Vagina (tissue), 2 donors: ENCODE data around the gene ABCA2. TPM values are rescaled to one million over a fixed set of nuclear protein-coding genes. Genes with fewer than 3 reads are reported as not detected.
A peak's percentile ranks its signal among the peaks of the same experiment; 100 is the strongest.
"Not testable (repeated sequence)": the region's sequence is repeated elsewhere in the genome, so short reads cannot be mapped to it uniquely, and the experiment has no call there.

Experiments
- DNase-seq, 2 donors: peaks; one replicate each; pipeline ENCODE4 v3.0.0-alpha.2; 2017; ENCODE audit errors: extremely low spot score in 2 of 2
- H3K27ac ChIP-seq: fragments of 200-600 bp; sonication (generic); one replicate; pipeline ENCODE4 v1.5.1; 2019
- H3K27me3 ChIP-seq: fragments of 200-600 bp; sonication (generic); one replicate; pipeline ENCODE4 v1.5.1; 2019
- H3K36me3 ChIP-seq, 2 donors: fragments of 200-600 bp; sonication (generic); one replicate each; pipeline ENCODE4 v1.5.1; 2017 to 2019
- H3K4me1 ChIP-seq: fragments of 200-600 bp; sonication (generic); one replicate; pipeline ENCODE4 v1.5.1; 2019
- H3K4me3 ChIP-seq, 2 donors: fragments of 200-600 bp; sonication (generic); 1 replicate in 1 of 2; 2 replicates in 1 of 2; pipeline ENCODE4 v1.5.1; 2016 to 2019
- H3K9me3 ChIP-seq: fragments of 200-600 bp; sonication (generic); one replicate; pipeline ENCODE4 v1.5.1; 2019
- CTCF ChIP-seq, 3 experiments: fragments of 450-650 bp in 2 of 3; fragments of 200-600 bp in 1 of 3; sonication (generic) in 1 of 3; IDR thresholded peaks; one replicate each; pipeline ENCODE4 v1.5.1; 2017 to 2019; ENCODE audit warnings: antibody characterized with exemption in 3 of 3, mild to moderate bottlenecking in 2 of 3, moderate library complexity in 2 of 3
- POLR2A ChIP-seq, 2 donors: fragments of 450-650 bp; IDR thresholded peaks; one replicate each; pipeline ENCODE4 v1.6.1; 2017; ENCODE audit warnings: antibody characterized with exemption in 2 of 2, mild to moderate bottlenecking in 2 of 2, moderate library complexity in 2 of 2
- POLR2AphosphoS5 ChIP-seq, 2 donors: sonication (generic); formaldehyde crosslinking; IDR thresholded peaks; one replicate each; pipeline ENCODE4 v1.9.0; 2017; ENCODE audit warnings: antibody characterized with exemption in 2 of 2, mild to moderate bottlenecking in 2 of 2, low read depth in 1 of 2; ENCODE audit not compliant: insufficient read depth in 1 of 2
- intact Hi-C: fragments of 100-400 bp; cut with DNase I; formaldehyde crosslinking; loops from one replicate; pipeline ENCODE4 v1.15.1; 2023
- total RNA-seq: library from RNA; depleted of rRNA; stranded (reverse); fragments of >200 nt; gene quantifications from one replicate; pipeline ENCODE4 v1.2.3, GENCODE V29; 2016

The ABCA2 gene
- total RNA-seq, 1 donor from 2014 or later: 44.0 TPM

- intact Hi-C loops: no loop called here
- no peak for DNase-seq
- Histone ChIP-seq H3K4me1 (no peaks in the 10 kb centered on the region), H3K27ac (no peak overlapping the region), H3K27me3 (no peaks in the 10 kb centered on the region), H3K9me3 (no peaks in the 10 kb centered on the region), H3K36me3 (no peaks in the 10 kb centered on the region), H3K4me3 (no peak overlapping the region)
- no peak for TF ChIP-seq POLR2A (IDR thresholded peaks at IDR 0.05)
These were observed 21.7 kb downstream of the ABCA2 start for GRCh38 chr9:137006116-137007003.

DNA sequence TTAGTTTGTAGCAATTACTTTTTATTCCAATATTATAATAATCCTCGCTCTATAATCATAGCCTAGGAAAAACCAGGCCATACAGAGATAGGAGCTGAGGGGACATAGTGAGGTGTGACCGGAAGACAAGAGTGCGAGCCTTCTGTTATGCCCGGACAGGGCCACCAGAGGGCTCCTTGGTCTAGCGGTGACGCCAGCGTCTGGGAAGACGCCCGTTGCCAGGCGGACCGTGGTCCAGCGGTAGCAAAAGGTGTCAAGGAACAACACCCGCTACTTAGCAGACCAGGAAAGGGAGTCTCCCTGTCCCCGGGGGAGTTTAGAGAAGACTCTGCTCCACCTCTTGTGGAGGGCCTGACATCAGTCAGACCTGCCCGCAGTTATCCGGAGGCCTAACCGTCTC is 23.8 kb downstream of the ABCA2 start:
- H3K27me3 ChIP-seq, H3K9me3 ChIP-seq, DNase-seq, H3K4me1 ChIP-seq, H3K36me3 ChIP-seq, intact Hi-C loops, H3K27ac ChIP-seq, H3K4me3 ChIP-seq: not testable (repeated sequence)
- TF ChIP-seq CTCF (IDR thresholded peaks at IDR 0.05): peak in 1 of 3 experiments; percentile 40

DNA sequence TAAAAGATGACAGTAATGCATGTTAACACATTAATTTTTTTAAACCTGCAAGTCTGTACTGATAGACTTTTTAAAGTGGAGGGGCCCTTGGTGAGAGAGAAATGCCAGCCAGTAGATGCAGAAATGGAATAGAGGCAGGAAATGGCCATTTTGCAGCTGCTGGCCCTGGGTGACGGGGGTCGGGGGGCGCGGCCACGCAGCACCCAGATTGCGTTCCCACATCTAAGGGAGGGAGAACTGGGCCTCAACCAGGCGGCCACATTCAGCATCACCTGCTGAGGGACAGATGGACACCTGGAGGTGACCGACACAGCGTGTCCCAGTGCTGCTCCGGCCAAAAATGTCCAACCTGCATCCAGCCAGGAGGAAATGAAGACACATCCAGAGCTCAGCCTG is 25.4 kb downstream of the ABCA2 start:
- Histone ChIP-seq H3K9me3 (no peaks in the 10 kb centered on the region), H3K36me3 (no peaks in the 10 kb centered on the region), H3K4me1 (no peaks in the 10 kb centered on the region), H3K4me3 (no peak overlapping the region), H3K27ac (no peak overlapping the region), H3K27me3 (no peaks in the 10 kb centered on the region)
- no peak for DNase-seq
- TF ChIP-seq CTCF (IDR thresholded peaks at IDR 0.05): no peak
- TF ChIP-seq POLR2A (IDR thresholded peaks at IDR 0.05): no peak
- TF ChIP-seq POLR2AphosphoS5 (IDR thresholded peaks at IDR 0.05; ENCODE audit: insufficient read depth in 1 of 2, low read depth in 1 of 2): no peak
- intact Hi-C loops: no loop called here

GRCh38 chr9:137001857-137002645 is 26.0 kb downstream of the ABCA2 start:
- intact Hi-C loops: no loop called here
- Histone ChIP-seq H3K4me1 (peaks cover 4% of the 10 kb centered on the region), H3K27ac (no peak overlapping the region), H3K9me3 (no peaks in the 10 kb centered on the region), H3K4me3 (no peak overlapping the region), H3K36me3 (no peaks in the 10 kb centered on the region), H3K27me3 (no peaks in the 10 kb centered on the region)
- TF ChIP-seq POLR2A (IDR thresholded peaks at IDR 0.05) (no peak), POLR2AphosphoS5 (IDR thresholded peaks at IDR 0.05; ENCODE audit: insufficient read depth in 1 of 2, low read depth in 1 of 2) (no peak), CTCF (IDR thresholded peaks at IDR 0.05) (no peak)
- DNase-seq: no peak

DNA sequence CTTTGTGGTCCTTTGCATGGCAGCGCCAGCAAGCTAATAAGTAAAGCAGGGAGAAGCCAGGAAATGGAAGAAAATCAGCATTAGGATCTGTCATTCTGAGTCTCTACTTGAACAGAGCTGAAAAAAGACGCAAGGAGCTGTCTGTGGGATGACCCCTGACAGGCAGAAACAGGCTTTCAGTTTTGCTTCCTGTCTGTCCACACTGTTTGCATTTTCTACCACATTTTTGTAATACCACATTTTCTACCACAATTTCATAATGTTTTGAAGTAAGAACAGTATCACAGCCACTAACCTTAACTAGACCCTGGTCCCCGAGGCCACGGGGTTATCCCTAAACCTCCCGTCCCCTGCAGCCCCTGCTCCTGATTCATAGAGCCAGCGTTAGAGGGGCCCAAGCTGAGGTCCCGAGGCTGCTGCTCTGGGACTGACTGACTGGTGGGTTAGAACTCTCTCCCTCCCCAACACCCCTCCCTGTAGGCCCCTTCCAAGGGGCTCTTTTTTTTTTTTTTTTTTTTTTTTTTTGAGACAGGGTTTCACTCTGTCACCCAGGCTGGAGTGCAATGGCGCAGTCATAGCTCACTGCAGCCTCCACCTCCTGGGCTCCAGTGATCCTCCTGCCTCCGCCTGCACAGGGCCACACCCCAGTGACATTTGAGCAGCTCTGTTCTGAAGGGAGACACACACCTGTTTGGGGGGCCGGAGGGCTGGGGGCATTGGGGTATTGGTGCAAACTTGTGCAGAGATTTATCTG is 27.7 kb downstream of the ABCA2 start:
- intact Hi-C loops: no loop called here
- no peaks in the 10 kb centered on the region for H3K36me3 ChIP-seq
- no peaks in the 10 kb centered on the region for H3K9me3 ChIP-seq
- no peak overlapping the region for H3K27ac ChIP-seq
- H3K27me3 ChIP-seq: no peaks in the 10 kb centered on the region
- H3K4me1 ChIP-seq: peaks cover 21% of the 10 kb centered on the region
- no peak for TF ChIP-seq POLR2A (IDR thresholded peaks at IDR 0.05)
- no peak for TF ChIP-seq CTCF (IDR thresholded peaks at IDR 0.05)
- TF ChIP-seq POLR2AphosphoS5 (IDR thresholded peaks at IDR 0.05; ENCODE audit: insufficient read depth in 1 of 2, low read depth in 1 of 2): no peak
- no peak overlapping the region for H3K4me3 ChIP-seq
- DNase-seq: no peak
